MM.1S (cell line): Measurements from ENCODE around the gene SPATC1L.

Experiments
- DNase-seq: peaks from one replicate; pipeline ENCODE4 v3.0.0-alpha.2; 2015
- H2AFZ ChIP-seq: fragments of 300-600 bp; sonication (generic); 2 replicates; pipeline ENCODE4 v1.6.0; 2016; ENCODE audit warnings: antibody characterized with exemption, low read length
- H3F3A ChIP-seq: fragments of 300-600 bp; sonication (generic); 2 replicates; pipeline ENCODE4 v1.6.1; 2016; ENCODE audit warnings: mild to moderate bottlenecking, antibody characterized with exemption, low read length, moderate library complexity, mixed read lengths; ENCODE audit not compliant: insufficient read depth
- H3K27ac ChIP-seq: fragments of 300-600 bp; sonication (generic); 2 replicates; pipeline ENCODE4 v1.5.1; 2016; ENCODE audit warnings: mild to moderate bottlenecking, low read length
- H3K27me3 ChIP-seq: fragments of 300-600 bp; sonication (generic); replicated peaks from 2 replicates; pipeline ENCODE4 v1.6.0; 2016; ENCODE audit warnings: low read length; ENCODE audit not compliant: insufficient read depth
- H3K36me3 ChIP-seq: fragments of 300-600 bp; sonication (generic); replicated peaks from 2 replicates; pipeline ENCODE4 v1.6.1; 2016; ENCODE audit warnings: mild to moderate bottlenecking, low read length, mixed read lengths; ENCODE audit not compliant: insufficient read depth
- H3K4me1 ChIP-seq: fragments of 300-600 bp; sonication (generic); 2 replicates; pipeline ENCODE4 v1.6.1; 2016; ENCODE audit warnings: low read length, mixed read lengths
- H3K4me2 ChIP-seq: fragments of 300-600 bp; sonication (generic); 2 replicates; pipeline ENCODE4 v1.6.0; 2016; ENCODE audit warnings: low read depth, low read length
- H3K4me3 ChIP-seq: fragments of 300-600 bp; sonication (generic); 2 replicates; pipeline ENCODE4 v1.5.1; 2016; ENCODE audit warnings: low read length, mixed read lengths
- H3K79me2 ChIP-seq: fragments of 300-600 bp; sonication (generic); 2 replicates; pipeline ENCODE4 v1.6.1; 2016; ENCODE audit warnings: mixed run types, low read length, mixed read lengths
- H3K9ac ChIP-seq: fragments of 300-600 bp; sonication (generic); 2 replicates; pipeline ENCODE4 v1.6.1; 2016; ENCODE audit warnings: low read length, mixed read lengths
- H3K9me2 ChIP-seq: fragments of 300-600 bp; sonication (generic); replicated peaks from 2 replicates; pipeline ENCODE4 v1.6.1; 2016; ENCODE audit warnings: mild to moderate bottlenecking, low read length, mixed read lengths; ENCODE audit not compliant: insufficient read depth
- H3K9me3 ChIP-seq: fragments of 300-600 bp; sonication (generic); replicated peaks from 2 replicates; pipeline ENCODE4 v1.6.1; 2016; ENCODE audit warnings: mild to moderate bottlenecking, low read length, mixed read lengths; ENCODE audit not compliant: insufficient read depth
- H4K20me1 ChIP-seq: fragments of 300-600 bp; sonication (generic); 2 replicates; pipeline ENCODE4 v1.6.1; 2016; ENCODE audit warnings: mild to moderate bottlenecking, low read length, moderate library complexity, mixed read lengths; ENCODE audit not compliant: insufficient read depth
- EZH2 ChIP-seq: fragments of 300-600 bp; sonication (generic); optimal IDR thresholded peaks from 2 replicates; pipeline ENCODE3; 2017; ENCODE audit warnings: low read depth, mild to moderate bottlenecking, antibody characterized with exemption, low read length, mixed read lengths
- EZH2phosphoT487 ChIP-seq: fragments of 300-600 bp; sonication (generic); IDR thresholded peaks from 2 replicates; pipeline ENCODE4 v1.6.1; 2018; ENCODE audit warnings: antibody characterized with exemption, low read length
- TF ChIP-seq, protein P1 (sequence below): fragments of 300-600 bp; sonication (generic); IDR thresholded peaks from 2 replicates; pipeline ENCODE4 v1.5.1; 2016; ENCODE audit warnings: antibody characterized with exemption, low read length, mixed read lengths

The SPATC1L gene

DNA sequence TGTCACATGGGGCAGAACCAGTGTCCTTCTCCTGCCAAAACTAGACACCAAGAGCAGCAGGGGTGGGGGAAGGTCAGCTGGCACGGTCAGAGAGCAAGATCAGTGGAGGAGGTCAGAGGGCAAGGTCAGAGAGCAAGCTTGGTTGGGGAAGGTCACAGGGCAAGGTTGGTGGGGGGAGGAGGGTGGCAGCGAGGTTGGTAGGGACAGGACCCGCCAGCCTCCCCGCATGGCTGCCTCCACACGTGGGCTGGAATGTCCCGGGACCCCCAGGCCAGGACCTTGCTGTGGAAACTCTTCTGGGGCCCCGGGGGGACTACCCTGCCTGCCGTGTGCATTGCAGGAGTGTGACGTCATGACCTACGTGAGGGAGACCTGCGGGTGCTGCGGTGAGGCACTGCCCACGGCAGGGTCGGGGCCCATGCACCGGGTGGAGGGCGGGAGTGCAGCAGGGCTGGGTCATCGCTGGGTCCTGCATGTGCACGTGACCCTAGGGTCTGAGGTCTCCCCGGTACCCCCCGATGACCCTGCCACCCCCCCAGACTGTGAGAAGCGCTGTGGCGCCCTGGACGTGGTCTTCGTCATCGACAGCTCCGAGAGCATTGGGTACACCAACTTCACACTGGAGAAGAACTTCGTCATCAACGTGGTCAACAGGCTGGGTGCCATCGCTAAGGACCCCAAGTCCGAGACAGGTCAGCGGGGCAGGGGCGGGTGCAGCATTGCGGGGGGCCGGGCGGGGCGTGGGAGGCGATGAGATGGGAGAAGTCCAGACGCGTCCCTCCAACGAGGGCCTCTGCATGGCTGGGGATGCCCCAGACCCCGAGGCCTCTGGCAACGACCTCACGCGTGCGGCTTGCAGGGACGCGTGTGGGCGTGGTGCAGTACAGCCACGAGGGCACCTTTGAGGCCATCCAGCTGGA, 59.1 kb downstream of the SPATC1L start:
- H3K9ac ChIP-seq: no peak overlapping the region
- no peaks in the 10 kb centered on the region for H3K9me2 ChIP-seq
- H4K20me1 ChIP-seq: no peaks in the 10 kb centered on the region
- H3F3A ChIP-seq: no peaks in the 10 kb centered on the region
- H3K4me3 ChIP-seq: no peak overlapping the region
- H3K4me2 ChIP-seq: no peak overlapping the region
- H2AFZ ChIP-seq: no peak overlapping the region
- no peaks in the 10 kb centered on the region for H3K79me2 ChIP-seq
- H3K9me3 ChIP-seq: no peaks in the 10 kb centered on the region
- H3K4me1 ChIP-seq: no peaks in the 10 kb centered on the region
- DNase-seq: no peak
- H3K27me3 ChIP-seq: peaks cover 82% of the 10 kb centered on the region
- TF ChIP-seq, protein P1, sequence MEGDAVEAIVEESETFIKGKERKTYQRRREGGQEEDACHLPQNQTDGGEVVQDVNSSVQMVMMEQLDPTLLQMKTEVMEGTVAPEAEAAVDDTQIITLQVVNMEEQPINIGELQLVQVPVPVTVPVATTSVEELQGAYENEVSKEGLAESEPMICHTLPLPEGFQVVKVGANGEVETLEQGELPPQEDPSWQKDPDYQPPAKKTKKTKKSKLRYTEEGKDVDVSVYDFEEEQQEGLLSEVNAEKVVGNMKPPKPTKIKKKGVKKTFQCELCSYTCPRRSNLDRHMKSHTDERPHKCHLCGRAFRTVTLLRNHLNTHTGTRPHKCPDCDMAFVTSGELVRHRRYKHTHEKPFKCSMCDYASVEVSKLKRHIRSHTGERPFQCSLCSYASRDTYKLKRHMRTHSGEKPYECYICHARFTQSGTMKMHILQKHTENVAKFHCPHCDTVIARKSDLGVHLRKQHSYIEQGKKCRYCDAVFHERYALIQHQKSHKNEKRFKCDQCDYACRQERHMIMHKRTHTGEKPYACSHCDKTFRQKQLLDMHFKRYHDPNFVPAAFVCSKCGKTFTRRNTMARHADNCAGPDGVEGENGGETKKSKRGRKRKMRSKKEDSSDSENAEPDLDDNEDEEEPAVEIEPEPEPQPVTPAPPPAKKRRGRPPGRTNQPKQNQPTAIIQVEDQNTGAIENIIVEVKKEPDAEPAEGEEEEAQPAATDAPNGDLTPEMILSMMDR: no peak
- TF ChIP-seq EZH2phosphoT487 (no peak), EZH2 (no peak)
- no peak overlapping the region for H3K27ac ChIP-seq
- H3K36me3 ChIP-seq: no peaks in the 10 kb centered on the region

DNA sequence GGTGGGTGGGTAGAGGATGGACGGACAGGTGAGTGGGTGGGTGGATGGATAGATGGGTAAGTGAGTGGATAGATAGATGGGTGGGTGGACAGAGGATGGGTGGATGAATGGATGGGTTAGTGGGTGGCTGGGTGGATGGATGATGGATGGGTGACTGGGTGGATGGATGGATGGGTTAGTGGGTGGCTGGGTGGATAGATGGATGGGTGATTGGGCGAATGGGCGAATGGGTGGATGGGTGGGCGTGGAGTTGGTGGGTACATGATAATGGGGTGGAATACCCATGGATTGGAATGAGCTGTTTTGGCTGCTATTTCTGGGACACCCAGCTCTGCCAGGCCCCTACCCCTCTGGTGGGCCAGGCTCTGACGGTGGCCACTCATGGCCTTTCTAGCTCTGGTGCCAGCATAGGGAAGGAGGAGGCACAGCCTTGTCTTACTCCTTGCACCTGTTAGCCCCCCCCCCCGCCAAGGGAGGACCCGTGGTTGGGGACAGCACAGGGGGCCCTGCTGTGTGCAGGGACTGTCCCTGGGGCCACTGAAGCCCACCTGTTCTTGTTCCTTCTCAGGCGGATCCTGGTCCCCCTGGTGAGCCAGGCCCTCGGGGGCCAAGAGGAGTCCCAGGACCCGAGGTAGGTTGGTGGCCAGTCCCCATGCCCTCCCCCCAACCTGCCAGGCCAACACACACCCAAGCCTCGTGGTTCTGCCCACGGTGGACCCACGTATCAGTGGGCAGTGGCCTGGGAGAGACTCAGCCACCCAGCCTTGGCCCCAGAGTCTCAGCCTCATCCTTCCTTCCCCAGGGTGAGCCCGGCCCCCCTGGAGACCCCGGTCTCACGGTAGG, 60.0 kb downstream of the SPATC1L start:
- H3K9ac ChIP-seq: no peak overlapping the region
- no peak overlapping the region for H3K27ac ChIP-seq
- no peak for TF ChIP-seq EZH2
- TF ChIP-seq EZH2phosphoT487: no peak
- TF ChIP-seq, protein P1: no peak
- no peak for DNase-seq
- H3K4me3 ChIP-seq: no peak overlapping the region
- H3K79me2 ChIP-seq: no peaks in the 10 kb centered on the region
- H3K4me1 ChIP-seq: no peaks in the 10 kb centered on the region
- no peak overlapping the region for H3K4me2 ChIP-seq
- H3F3A ChIP-seq: no peaks in the 10 kb centered on the region
- H4K20me1 ChIP-seq: no peaks in the 10 kb centered on the region
- no peak overlapping the region for H2AFZ ChIP-seq
- H3K9me2 ChIP-seq: no peaks in the 10 kb centered on the region
- no peaks in the 10 kb centered on the region for H3K36me3 ChIP-seq
- H3K27me3 ChIP-seq: peaks cover 81% of the 10 kb centered on the region
- H3K9me3 ChIP-seq: no peaks in the 10 kb centered on the region

DNA sequence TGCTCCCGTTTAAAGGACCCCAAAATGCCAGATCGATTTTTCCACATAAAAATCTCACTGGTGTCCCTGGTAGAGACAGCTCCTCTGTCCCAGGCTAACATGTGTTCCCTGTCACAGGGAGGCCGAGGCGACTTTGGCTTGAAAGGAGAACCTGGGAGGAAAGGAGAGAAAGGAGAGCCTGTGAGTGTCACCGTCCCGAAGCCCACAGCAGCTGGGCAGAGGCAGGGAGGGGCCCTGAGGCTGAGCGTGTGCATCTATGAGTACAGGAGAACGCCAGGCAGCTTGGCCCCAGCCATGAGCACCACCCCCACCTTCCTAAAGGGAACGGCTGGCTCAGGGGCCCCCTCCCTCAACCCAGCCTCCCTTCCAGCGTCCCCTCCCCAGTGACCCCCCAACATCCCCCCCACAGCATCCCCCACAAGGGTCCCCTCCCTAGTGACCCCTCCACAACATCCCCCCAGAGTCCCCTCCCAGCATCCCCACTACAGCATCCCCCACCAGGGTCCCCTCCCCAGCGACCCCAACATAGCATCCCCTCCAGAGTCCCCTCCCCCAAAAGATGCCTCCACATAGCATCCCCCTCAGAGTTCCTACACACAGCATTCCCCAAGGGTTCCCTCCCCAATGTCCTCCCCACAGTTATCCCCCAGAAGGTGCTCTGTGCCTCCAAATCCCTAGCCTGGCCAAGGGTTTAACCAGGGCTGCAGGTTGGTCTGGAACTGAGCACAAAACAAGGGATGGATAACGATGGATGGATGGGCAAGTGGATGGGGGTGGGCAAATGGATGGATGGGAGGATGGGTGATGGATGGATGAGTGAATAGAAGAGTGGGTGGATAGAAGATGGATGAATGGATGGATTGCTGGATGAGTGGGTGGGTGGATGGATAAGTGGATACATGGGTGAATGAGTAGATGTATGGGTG, 61.2 kb downstream of the SPATC1L start:
- H3K27ac ChIP-seq: no peak overlapping the region
- no peaks in the 10 kb centered on the region for H3K4me1 ChIP-seq
- H3K27me3 ChIP-seq: peaks cover 81% of the 10 kb centered on the region
- no peak overlapping the region for H3K4me2 ChIP-seq
- no peaks in the 10 kb centered on the region for H3K79me2 ChIP-seq
- no peak for DNase-seq
- no peaks in the 10 kb centered on the region for H3F3A ChIP-seq
- H3K36me3 ChIP-seq: no peaks in the 10 kb centered on the region
- no peak overlapping the region for H3K4me3 ChIP-seq
- no peak overlapping the region for H3K9ac ChIP-seq
- H2AFZ ChIP-seq: no peak overlapping the region
- H4K20me1 ChIP-seq: no peaks in the 10 kb centered on the region
- H3K9me3 ChIP-seq: no peaks in the 10 kb centered on the region
- TF ChIP-seq, protein P1: no peak
- TF ChIP-seq EZH2 (no peak), EZH2phosphoT487 (no peak)
- no peaks in the 10 kb centered on the region for H3K9me2 ChIP-seq
